ENCODE measurements around the gene TMEM63A.

- TF ChIP-seq CTCF (IDR thresholded peaks at IDR 0.05), result no peak
- TF ChIP-seq POLR2A (IDR thresholded peaks at IDR 0.05; ENCODE audit: low read depth), result no peak
These were observed 28.7 kb downstream of the TMEM63A start for GRCh38 chr1:225853441-225853840.
